Suprapubic skin (tissue), 3 donors: ENCODE measurements around the gene TNXB.

Source experiments
- POLR2AphosphoS5 ChIP-seq, 3 donors: sonication (generic); formaldehyde crosslinking; IDR thresholded peaks; one replicate each; pipeline ENCODE4 v1.6.1; 2017; ENCODE audit warnings: antibody characterized with exemption in 3 of 3
- TF ChIP-seq, protein P1 (sequence below), 2 donors: fragments of 200-600 bp in 1 of 2; fragments of 450-650 bp in 1 of 2; sonication (generic) in 1 of 2; IDR thresholded peaks; one replicate each; pipeline ENCODE4 v1.5.1; 2016 to 2019; ENCODE audit warnings: antibody characterized with exemption in 2 of 2, mild to moderate bottlenecking in 1 of 2, moderate library complexity in 1 of 2

DNA sequence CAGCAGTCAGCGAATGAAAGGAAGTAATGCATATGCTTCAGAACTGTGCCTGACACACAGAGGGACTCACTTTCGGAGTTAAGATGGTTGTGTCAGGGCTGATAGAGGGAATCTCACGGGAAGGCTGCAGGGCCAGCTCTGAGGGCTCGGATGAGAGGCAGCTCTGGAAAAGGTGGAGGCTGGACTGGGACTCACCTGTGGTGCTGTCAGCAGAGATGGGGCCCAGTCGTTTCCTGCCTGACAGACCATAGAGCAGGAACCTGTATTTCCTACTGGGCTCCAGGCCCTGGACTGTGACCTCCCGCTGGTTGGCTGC lies 61.6 kb downstream of the TNXB start:
- TF ChIP-seq, protein P1, sequence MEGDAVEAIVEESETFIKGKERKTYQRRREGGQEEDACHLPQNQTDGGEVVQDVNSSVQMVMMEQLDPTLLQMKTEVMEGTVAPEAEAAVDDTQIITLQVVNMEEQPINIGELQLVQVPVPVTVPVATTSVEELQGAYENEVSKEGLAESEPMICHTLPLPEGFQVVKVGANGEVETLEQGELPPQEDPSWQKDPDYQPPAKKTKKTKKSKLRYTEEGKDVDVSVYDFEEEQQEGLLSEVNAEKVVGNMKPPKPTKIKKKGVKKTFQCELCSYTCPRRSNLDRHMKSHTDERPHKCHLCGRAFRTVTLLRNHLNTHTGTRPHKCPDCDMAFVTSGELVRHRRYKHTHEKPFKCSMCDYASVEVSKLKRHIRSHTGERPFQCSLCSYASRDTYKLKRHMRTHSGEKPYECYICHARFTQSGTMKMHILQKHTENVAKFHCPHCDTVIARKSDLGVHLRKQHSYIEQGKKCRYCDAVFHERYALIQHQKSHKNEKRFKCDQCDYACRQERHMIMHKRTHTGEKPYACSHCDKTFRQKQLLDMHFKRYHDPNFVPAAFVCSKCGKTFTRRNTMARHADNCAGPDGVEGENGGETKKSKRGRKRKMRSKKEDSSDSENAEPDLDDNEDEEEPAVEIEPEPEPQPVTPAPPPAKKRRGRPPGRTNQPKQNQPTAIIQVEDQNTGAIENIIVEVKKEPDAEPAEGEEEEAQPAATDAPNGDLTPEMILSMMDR (IDR thresholded peaks at IDR 0.05): no peak
- TF ChIP-seq POLR2AphosphoS5 (IDR thresholded peaks at IDR 0.05): no peak
